Karpas-422 (cell line): Measurements from ENCODE around the gene ZNF431. TPM values are rescaled to one million over a fixed set of nuclear protein-coding genes. Genes with fewer than 3 reads are reported as not detected.
A peak's percentile ranks its signal among the peaks of the same experiment; 100 is the strongest.
"Not testable (repeated sequence)": the region's sequence is repeated elsewhere in the genome, so short reads cannot be mapped to it uniquely, and the experiment has no call there.

Source experiments
- DNase-seq: peaks from one replicate; pipeline ENCODE4 v3.0.0-alpha.2; 2015
- H2AFZ ChIP-seq: fragments of 200-600 bp; sonication (generic); 2 replicates; pipeline ENCODE4 v1.6.1; 2014; ENCODE audit warnings: antibody characterized with exemption, low read length, mixed read lengths
- H3K27ac ChIP-seq: fragments of 200-600 bp; sonication (generic); 2 replicates; pipeline ENCODE4 v1.5.1; 2014; ENCODE audit warnings: mild to moderate bottlenecking, low read length, moderate library complexity
- H3K27me3 ChIP-seq: fragments of 200-600 bp; sonication (generic); 2 replicates; pipeline ENCODE4 v1.6.1; 2014; ENCODE audit warnings: low read length, mixed read lengths
- H3K36me3 ChIP-seq: fragments of 200-600 bp; sonication (generic); 2 replicates; pipeline ENCODE4 v1.6.1; 2014; ENCODE audit warnings: low read length, mixed read lengths; ENCODE audit not compliant: insufficient read depth
- H3K4me1 ChIP-seq: fragments of 200-600 bp; sonication (generic); 2 replicates; pipeline ENCODE4 v1.6.1; 2014; ENCODE audit warnings: mild to moderate bottlenecking, low read length, mixed read lengths
- H3K4me2 ChIP-seq: fragments of 200-600 bp; sonication (generic); 2 replicates; pipeline ENCODE4 v1.6.1; 2014; ENCODE audit warnings: low read length, low read depth, mild to moderate bottlenecking; ENCODE audit not compliant: poor library complexity, severe bottlenecking
- H3K4me3 ChIP-seq: fragments of 200-600 bp; sonication (generic); 2 replicates; pipeline ENCODE4 v1.5.1; 2014; ENCODE audit warnings: mild to moderate bottlenecking, antibody characterized with exemption, low read length, mixed read lengths
- H3K79me2 ChIP-seq: fragments of 200-600 bp; sonication (generic); 2 replicates; pipeline ENCODE4 v1.6.1; 2014; ENCODE audit warnings: mild to moderate bottlenecking, low read length, mixed read lengths
- H3K9ac ChIP-seq: fragments of 200-600 bp; sonication (generic); 2 replicates; pipeline ENCODE4 v1.6.0; 2014; ENCODE audit warnings: low read length
- H3K9me2 ChIP-seq: fragments of 200-600 bp; sonication (generic), shearing (Covaris generic); replicated peaks from 2 replicates; pipeline ENCODE4 v1.6.0; 2014; ENCODE audit warnings: mild to moderate bottlenecking, low read length, moderate library complexity; ENCODE audit not compliant: insufficient read depth
- H3K9me3 ChIP-seq: fragments of 300-700, 200-600 bp; sonication (generic); 2 replicates; pipeline ENCODE4 v1.6.1; 2014; ENCODE audit warnings: low read length, mixed read lengths
- H4K20me1 ChIP-seq: fragments of 200-600 bp; sonication (generic); 2 replicates; pipeline ENCODE4 v1.6.1; 2014; ENCODE audit warnings: mild to moderate bottlenecking, antibody characterized with exemption, low read length, low read depth; ENCODE audit not compliant: insufficient read depth
- small RNA-seq: library from RNA; depleted of rRNA; stranded (forward); fragments of <200 nt; gene quantifications from one replicate; pipeline ENCODE3, GENCODE V24; 2014
- total RNA-seq: library from RNA; depleted of rRNA; stranded (reverse); fragments of >200 nt; shearing (Covaris generic); gene quantifications from 2 replicates; pipeline ENCODE4 v1.2.3, GENCODE V29; 2014; ENCODE audit warnings: low replicate concordance; rRNA removed

Gene ZNF431
- total RNA-seq, 1 experiment from 2014 or later: 19.5 TPM

DNA sequence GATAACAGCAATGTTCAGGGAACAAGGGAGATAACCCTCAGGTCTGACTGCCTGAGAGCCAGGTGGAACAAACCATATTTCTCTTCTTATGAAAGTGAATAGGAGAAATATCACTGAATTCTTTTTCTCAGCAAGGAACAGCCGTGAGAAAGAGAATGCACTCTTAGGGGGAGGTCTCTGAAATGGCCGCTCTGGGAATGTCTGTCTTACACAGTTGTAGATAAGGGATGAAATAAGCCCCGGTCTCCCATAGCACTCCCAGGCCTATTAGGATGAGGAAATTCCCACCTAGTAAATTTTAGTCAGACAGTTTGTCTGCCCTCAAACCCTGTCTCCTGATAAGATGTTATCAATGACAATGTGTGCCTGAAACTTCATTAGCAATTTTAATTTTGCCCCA, 88.1 kb downstream of the ZNF431 start:
- not testable (repeated sequence) for H3K79me2 ChIP-seq, H2AFZ ChIP-seq, H3K4me2 ChIP-seq, H3K4me3 ChIP-seq, H3K9me3 ChIP-seq, H3K27me3 ChIP-seq, H3K4me1 ChIP-seq, H4K20me1 ChIP-seq, H3K9ac ChIP-seq, H3K27ac ChIP-seq, DNase-seq, H3K36me3 ChIP-seq, H3K9me2 ChIP-seq

GRCh38 chr19:21233691-21234090, 91.9 kb downstream of the ZNF431 start:
- Histone ChIP-seq H3K79me2 (no peaks in the 10 kb centered on the region), H3K4me1 (no peaks in the 10 kb centered on the region), H3K27me3 (no peaks in the 10 kb centered on the region), H2AFZ (no peak overlapping the region), H3K9ac (no peak overlapping the region), H3K9me3 (peaks cover 8% of the 10 kb centered on the region), H3K27ac (no peak overlapping the region), H4K20me1 (no peaks in the 10 kb centered on the region), H3K4me2 (no peak overlapping the region), H3K36me3 (no peaks in the 10 kb centered on the region), H3K4me3 (no peak overlapping the region), H3K9me2 (no peaks in the 10 kb centered on the region)
- DNase-seq: no peak

GRCh38 chr19:21236751-21237150, 94.9 kb downstream of the ZNF431 start:
- H3K4me1 ChIP-seq, H3K27me3 ChIP-seq, H3K4me3 ChIP-seq, H4K20me1 ChIP-seq, H3K79me2 ChIP-seq, H2AFZ ChIP-seq, H3K9me2 ChIP-seq, H3K4me2 ChIP-seq, H3K27ac ChIP-seq, DNase-seq, H3K9me3 ChIP-seq, H3K36me3 ChIP-seq, H3K9ac ChIP-seq: not testable (repeated sequence)

GRCh38 chr19:21238670-21239069, 96.8 kb downstream of the ZNF431 start:
- Histone ChIP-seq H3K36me3 (no peaks in the 10 kb centered on the region), H2AFZ (no peak overlapping the region), H3K9ac (no peak overlapping the region), H3K27ac (no peak overlapping the region), H4K20me1 (no peaks in the 10 kb centered on the region), H3K9me2 (no peaks in the 10 kb centered on the region), H3K4me3 (no peak overlapping the region), H3K4me2 (no peak overlapping the region), H3K9me3 (no peaks in the 10 kb centered on the region), H3K4me1 (no peaks in the 10 kb centered on the region), H3K27me3 (no peaks in the 10 kb centered on the region), H3K79me2 (no peaks in the 10 kb centered on the region)
- no peak for DNase-seq

Small RNAs within 50 kb of the gene (small RNA-seq; reads per million reads assigned to genes)
- gene RNA5SP469: 0.51 reads per million, percentile 10 among the genes with 10 or more reads in this experiment

Other genes with a start within 250 kb of the ZNF431 start
- gene ZNF85, start 218.8 kb upstream of the ZNF431 start, total RNA-seq: 20.1 and 43.4 TPM in 2 replicates
- gene ZNF430, start 121.4 kb upstream of the ZNF431 start, total RNA-seq: 22.7 and 34.8 TPM in 2 replicates
- gene ZNF714, start 59.8 kb upstream of the ZNF431 start, total RNA-seq: 17.2 and 44.9 TPM in 2 replicates
- 17.9 and 60.8 TPM in 2 replicates for gene ZNF708, start 187.4 kb downstream of the ZNF431 start, total RNA-seq
- gene ZNF738, start 217.0 kb downstream of the ZNF431 start, total RNA-seq: 43.7 and 49.3 TPM in 2 replicates